ENCODE results near the gene CPHXL. TPM values are rescaled to one million over a fixed set of nuclear protein-coding genes. Genes with fewer than 3 reads are reported as not detected.

Gene CPHXL
- total RNA-seq: not detected

- DNase-seq (ENCODE audit: low spot score in 2 of 2) (no peak), FAIRE-seq (no peak)
These were observed at the start of gene CPHXL for GRCh38 chr16:75726390-75726789. TSS of gene CPHXL (minus strand) at chr16:75726490. CDS start at chr16:75726442, 48 bp downstream.

GRCh38 chr16:75774197-75774596 lies 47.9 kb upstream of the CPHXL start:
- no peak for FAIRE-seq
- no peak for DNase-seq (ENCODE audit: low spot score in 2 of 2)

GRCh38 chr16:75770051-75770450 lies 43.8 kb upstream of the CPHXL start:
- FAIRE-seq (no peak), DNase-seq (ENCODE audit: low spot score in 2 of 2) (no peak)

GRCh38 chr16:75764154-75764768 lies 38.0 kb upstream of the CPHXL start:
- DNase-seq (ENCODE audit: low spot score in 2 of 2): peak; percentile 34 to 49
- no peak for FAIRE-seq

- FAIRE-seq (no peak), DNase-seq (ENCODE audit: low spot score in 2 of 2) (no peak)
These were observed 36.9 kb upstream of the CPHXL start for GRCh38 chr16:75763204-75763603.

GRCh38 chr16:75762746-75763145 lies 36.5 kb upstream of the CPHXL start:
- no peak for FAIRE-seq
- no peak for DNase-seq (ENCODE audit: low spot score in 2 of 2)

- FAIRE-seq (no peak), DNase-seq (ENCODE audit: low spot score in 2 of 2) (no peak)
These were observed 34.8 kb upstream of the CPHXL start for GRCh38 chr16:75761108-75761507.

- DNase-seq (ENCODE audit: low spot score in 2 of 2) (no peak), FAIRE-seq (no peak)
These were observed 33.8 kb upstream of the CPHXL start for GRCh38 chr16:75760018-75760519.

GRCh38 chr16:75758215-75758614 lies 31.9 kb upstream of the CPHXL start:
- DNase-seq (ENCODE audit: low spot score in 2 of 2) (no peak), FAIRE-seq (no peak)

GRCh38 chr16:75754141-75754540 lies 27.9 kb upstream of the CPHXL start:
- DNase-seq (ENCODE audit: low spot score in 2 of 2) (no peak), FAIRE-seq (no peak)

GRCh38 chr16:75750528-75750927 lies 24.2 kb upstream of the CPHXL start:
- no peak for FAIRE-seq
- no peak for DNase-seq (ENCODE audit: low spot score in 2 of 2)

GRCh38 chr16:75746359-75746758 lies 20.1 kb upstream of the CPHXL start:
- no peak for FAIRE-seq

GRCh38 chr16:75745823-75746222 lies 19.5 kb upstream of the CPHXL start:
- DNase-seq (ENCODE audit: low spot score in 2 of 2) (no peak), FAIRE-seq (no peak)

More at GRCh38 chr16:75746359-75746758, 20.1 kb upstream of the CPHXL start:
- DNase-seq (ENCODE audit: low spot score in 2 of 2): no peak

GRCh38 chr16:75745242-75745641 lies 19.0 kb upstream of the CPHXL start:
- FAIRE-seq (no peak), DNase-seq (ENCODE audit: low spot score in 2 of 2) (no peak)

GRCh38 chr16:75742424-75743047 lies 16.2 kb upstream of the CPHXL start:
- DNase-seq (ENCODE audit: low spot score in 2 of 2) (no peak), FAIRE-seq (no peak)

GRCh38 chr16:75733305-75734211 lies 7.3 kb upstream of the CPHXL start:
- FAIRE-seq: no peak
- DNase-seq (ENCODE audit: low spot score in 2 of 2): peak in 1 of 2 donors; percentile 17

- FAIRE-seq (no peak), DNase-seq (ENCODE audit: low spot score in 2 of 2) (no peak)
These were observed 6.6 kb upstream of the CPHXL start for GRCh38 chr16:75732871-75733270.

GRCh38 chr16:75727221-75727620 lies 931 bp upstream of the CPHXL start:
- DNase-seq (ENCODE audit: low spot score in 2 of 2) (no peak), FAIRE-seq (no peak)

- no peak for DNase-seq (ENCODE audit: low spot score in 2 of 2)
- no peak for FAIRE-seq
These were observed 7.8 kb downstream of the CPHXL start for GRCh38 chr16:75718452-75718851.

GRCh38 chr16:75714661-75715060 lies 11.6 kb downstream of the CPHXL start:
- FAIRE-seq (no peak), DNase-seq (ENCODE audit: low spot score in 2 of 2) (no peak)

- FAIRE-seq: no peak
- no peak for DNase-seq (ENCODE audit: low spot score in 2 of 2)
These were observed 15.9 kb downstream of the CPHXL start for GRCh38 chr16:75710344-75710743.
